Measurements from ENCODE around the gene KCNN2.

DNA sequence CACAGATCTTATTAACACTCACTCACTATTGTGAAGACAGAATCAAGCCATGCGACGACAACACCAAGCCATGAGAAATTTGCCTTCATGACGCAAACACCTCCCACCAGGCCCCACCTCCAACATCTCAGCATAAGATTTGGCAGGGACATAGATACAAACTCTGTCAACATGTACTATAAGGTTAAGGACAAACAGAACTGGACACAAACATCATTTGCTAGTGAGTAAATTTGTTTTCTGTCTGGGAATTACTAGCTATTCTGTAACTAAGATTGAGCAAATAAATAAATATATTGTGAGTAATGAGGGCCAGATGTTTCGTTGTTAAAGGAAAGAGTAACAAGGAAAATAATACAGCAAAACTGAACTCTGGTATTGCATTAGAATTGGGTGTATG, 15.7 kb upstream of the KCNN2 start:
- TF ChIP-seq EZH2 (IDR thresholded peaks at IDR 0.05; ENCODE audit: borderline replicate concordance, low read depth, low read length, severe bottlenecking) (no peak), POLR2AphosphoS5 (IDR thresholded peaks at IDR 0.05; ENCODE audit: insufficient read depth, low read depth, low read length) (no peak), POLR2A (IDR thresholded peaks at IDR 0.05; ENCODE audit: low read depth, low read length) (no peak), MYC (IDR thresholded peaks at IDR 0.05; ENCODE audit: low read depth, low read length) (no peak)
- TF ChIP-seq, protein P1, sequence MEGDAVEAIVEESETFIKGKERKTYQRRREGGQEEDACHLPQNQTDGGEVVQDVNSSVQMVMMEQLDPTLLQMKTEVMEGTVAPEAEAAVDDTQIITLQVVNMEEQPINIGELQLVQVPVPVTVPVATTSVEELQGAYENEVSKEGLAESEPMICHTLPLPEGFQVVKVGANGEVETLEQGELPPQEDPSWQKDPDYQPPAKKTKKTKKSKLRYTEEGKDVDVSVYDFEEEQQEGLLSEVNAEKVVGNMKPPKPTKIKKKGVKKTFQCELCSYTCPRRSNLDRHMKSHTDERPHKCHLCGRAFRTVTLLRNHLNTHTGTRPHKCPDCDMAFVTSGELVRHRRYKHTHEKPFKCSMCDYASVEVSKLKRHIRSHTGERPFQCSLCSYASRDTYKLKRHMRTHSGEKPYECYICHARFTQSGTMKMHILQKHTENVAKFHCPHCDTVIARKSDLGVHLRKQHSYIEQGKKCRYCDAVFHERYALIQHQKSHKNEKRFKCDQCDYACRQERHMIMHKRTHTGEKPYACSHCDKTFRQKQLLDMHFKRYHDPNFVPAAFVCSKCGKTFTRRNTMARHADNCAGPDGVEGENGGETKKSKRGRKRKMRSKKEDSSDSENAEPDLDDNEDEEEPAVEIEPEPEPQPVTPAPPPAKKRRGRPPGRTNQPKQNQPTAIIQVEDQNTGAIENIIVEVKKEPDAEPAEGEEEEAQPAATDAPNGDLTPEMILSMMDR (IDR thresholded peaks at IDR 0.05; ENCODE audit: extremely low read depth in 1 of 2, insufficient read depth in 1 of 2, low read depth in 1 of 2, low read length in 2 of 2), result no peak
- TF ChIP-seq, protein P2, sequence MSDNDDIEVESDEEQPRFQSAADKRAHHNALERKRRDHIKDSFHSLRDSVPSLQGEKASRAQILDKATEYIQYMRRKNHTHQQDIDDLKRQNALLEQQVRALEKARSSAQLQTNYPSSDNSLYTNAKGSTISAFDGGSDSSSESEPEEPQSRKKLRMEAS (IDR thresholded peaks at IDR 0.05; ENCODE audit: insufficient read depth, insufficient read length), result no peak

Data from endothelial cell of umbilical vein (primary cell).